RWPE2 (cell line): ENCODE results near the gene ARHGEF4.

Experiments
- ATAC-seq: fragments of 200-7000 bp; cut with Tn5 transposase; 3 replicates; pipeline ENCODE4 v1.9.1; 2021; ENCODE audit warnings: low read depth
- DNase-seq: peaks from one replicate; pipeline ENCODE4 v3.0.0-alpha.2; 2020; ENCODE audit warnings: low spot score
- H3K27ac ChIP-seq: fragments of 450-650 bp; 2 replicates; pipeline ENCODE4 v1.5.1; 2017; ENCODE audit warnings: mild to moderate bottlenecking; ENCODE audit not compliant: poor library complexity, severe bottlenecking
- H3K27me3 ChIP-seq: fragments of 250-450 bp; sonication (Bioruptor Pico); 2 replicates; pipeline ENCODE4 v1.5.1; 2021; ENCODE audit warnings: mild to moderate bottlenecking, moderate library complexity; ENCODE audit not compliant: insufficient read depth, poor library complexity, severe bottlenecking
- H3K36me3 ChIP-seq: fragments of 250-450 bp; sonication (Bioruptor Pico); 2 replicates; pipeline ENCODE4 v1.5.1; 2020; ENCODE audit warnings: low read depth, mild to moderate bottlenecking, moderate library complexity
- H3K4me1 ChIP-seq: fragments of 250-450 bp; sonication (Bioruptor Pico); 2 replicates; pipeline ENCODE4 v1.5.1; 2021; ENCODE audit warnings: mild to moderate bottlenecking, moderate library complexity; ENCODE audit not compliant: insufficient read depth, poor library complexity, severe bottlenecking
- H3K4me3 ChIP-seq: fragments of 250-450 bp; sonication (Bioruptor Pico); 2 replicates; pipeline ENCODE4 v1.5.1; 2021; ENCODE audit warnings: mild to moderate bottlenecking, moderate library complexity; ENCODE audit not compliant: severe bottlenecking
- H3K9me3 ChIP-seq: fragments of 250-450 bp; sonication (Bioruptor Pico); 2 replicates; pipeline ENCODE4 v1.5.1; 2021; ENCODE audit warnings: mild to moderate bottlenecking, moderate library complexity; ENCODE audit not compliant: severe bottlenecking
- TF ChIP-seq, protein P1 (sequence below): fragments of 450-650 bp; IDR thresholded peaks from one replicate; pipeline ENCODE4 v1.5.1; 2017; ENCODE audit warnings: mild to moderate bottlenecking, moderate library complexity; ENCODE audit not compliant: poor library complexity, severe bottlenecking

The ARHGEF4 gene

DNA sequence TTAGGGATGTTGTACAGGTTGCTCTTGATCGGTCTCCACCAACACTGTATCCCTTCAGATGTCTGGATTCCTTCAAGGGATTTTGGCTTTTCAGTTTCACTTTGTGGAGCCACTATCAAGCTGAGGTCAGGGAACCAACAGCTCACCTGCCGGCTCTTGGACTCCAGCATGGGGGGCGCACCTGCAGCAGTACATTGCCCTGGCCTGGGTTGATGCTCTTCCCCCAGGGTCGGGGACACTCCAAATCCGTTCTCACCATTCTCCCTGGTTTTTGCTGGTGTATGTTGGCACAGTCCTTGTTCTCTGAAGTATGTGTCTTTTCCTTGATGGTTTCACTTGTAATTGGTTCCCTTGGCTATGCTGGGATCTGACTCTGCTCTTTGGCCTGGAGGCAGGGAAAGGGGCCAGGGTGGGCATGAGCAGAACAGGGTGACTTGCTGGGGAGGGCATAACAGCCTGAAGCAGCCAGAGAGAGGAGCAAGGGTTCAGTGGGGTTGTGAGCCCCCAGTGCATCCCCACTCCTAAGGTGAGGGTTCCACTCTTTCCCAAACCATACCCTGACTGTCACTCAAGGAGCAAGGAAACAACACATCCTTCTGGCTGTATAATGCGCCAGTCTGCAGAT lies 5.1 kb downstream of the ARHGEF4 start:
- H3K36me3 ChIP-seq, result no peaks in the 10 kb centered on the region; the same call in 1 of the 2 replicates
- TF ChIP-seq, protein P1, sequence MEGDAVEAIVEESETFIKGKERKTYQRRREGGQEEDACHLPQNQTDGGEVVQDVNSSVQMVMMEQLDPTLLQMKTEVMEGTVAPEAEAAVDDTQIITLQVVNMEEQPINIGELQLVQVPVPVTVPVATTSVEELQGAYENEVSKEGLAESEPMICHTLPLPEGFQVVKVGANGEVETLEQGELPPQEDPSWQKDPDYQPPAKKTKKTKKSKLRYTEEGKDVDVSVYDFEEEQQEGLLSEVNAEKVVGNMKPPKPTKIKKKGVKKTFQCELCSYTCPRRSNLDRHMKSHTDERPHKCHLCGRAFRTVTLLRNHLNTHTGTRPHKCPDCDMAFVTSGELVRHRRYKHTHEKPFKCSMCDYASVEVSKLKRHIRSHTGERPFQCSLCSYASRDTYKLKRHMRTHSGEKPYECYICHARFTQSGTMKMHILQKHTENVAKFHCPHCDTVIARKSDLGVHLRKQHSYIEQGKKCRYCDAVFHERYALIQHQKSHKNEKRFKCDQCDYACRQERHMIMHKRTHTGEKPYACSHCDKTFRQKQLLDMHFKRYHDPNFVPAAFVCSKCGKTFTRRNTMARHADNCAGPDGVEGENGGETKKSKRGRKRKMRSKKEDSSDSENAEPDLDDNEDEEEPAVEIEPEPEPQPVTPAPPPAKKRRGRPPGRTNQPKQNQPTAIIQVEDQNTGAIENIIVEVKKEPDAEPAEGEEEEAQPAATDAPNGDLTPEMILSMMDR, result no peak
- peaks cover 17% of the 10 kb centered on the region for H3K4me1 ChIP-seq
- H3K27me3 ChIP-seq, result no peaks in the 10 kb centered on the region
- no peaks in the 10 kb centered on the region for H3K9me3 ChIP-seq
- no peak overlapping the region for H3K27ac ChIP-seq
- no peak overlapping the region for H3K4me3 ChIP-seq
- DNase-seq (peak; percentile 11), ATAC-seq (no peak)

DNA sequence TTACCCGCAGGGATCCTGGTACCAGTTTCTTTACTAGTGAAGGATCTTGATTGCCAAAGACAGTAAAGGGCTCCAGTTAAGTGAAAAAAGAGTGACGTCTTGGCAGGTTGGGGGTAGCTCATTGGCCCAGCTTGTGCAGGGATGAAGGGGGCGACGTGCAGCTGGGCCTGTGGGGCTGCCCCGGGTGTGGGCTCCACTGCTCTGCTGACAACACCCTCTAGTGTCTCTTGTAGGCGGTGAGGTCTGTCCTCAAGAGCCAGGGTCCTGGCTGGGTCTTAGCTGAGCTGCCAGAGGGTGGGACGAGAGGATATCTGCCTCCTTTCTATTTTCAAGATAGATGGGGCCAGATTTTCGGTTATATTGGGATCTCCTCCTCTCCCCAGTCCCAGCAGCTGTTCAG lies 6.1 kb downstream of the ARHGEF4 start:
- Histone ChIP-seq H3K4me1 (peaks cover 19% of the 10 kb centered on the region), H3K36me3 (no peaks in the 10 kb centered on the region; the same call in 1 of the 2 replicates), H3K27me3 (no peaks in the 10 kb centered on the region), H3K27ac (no peak overlapping the region), H3K4me3 (no peak overlapping the region), H3K9me3 (no peaks in the 10 kb centered on the region)
- no peak for ATAC-seq
- no peak for DNase-seq
- TF ChIP-seq, protein P1, result no peak

DNA sequence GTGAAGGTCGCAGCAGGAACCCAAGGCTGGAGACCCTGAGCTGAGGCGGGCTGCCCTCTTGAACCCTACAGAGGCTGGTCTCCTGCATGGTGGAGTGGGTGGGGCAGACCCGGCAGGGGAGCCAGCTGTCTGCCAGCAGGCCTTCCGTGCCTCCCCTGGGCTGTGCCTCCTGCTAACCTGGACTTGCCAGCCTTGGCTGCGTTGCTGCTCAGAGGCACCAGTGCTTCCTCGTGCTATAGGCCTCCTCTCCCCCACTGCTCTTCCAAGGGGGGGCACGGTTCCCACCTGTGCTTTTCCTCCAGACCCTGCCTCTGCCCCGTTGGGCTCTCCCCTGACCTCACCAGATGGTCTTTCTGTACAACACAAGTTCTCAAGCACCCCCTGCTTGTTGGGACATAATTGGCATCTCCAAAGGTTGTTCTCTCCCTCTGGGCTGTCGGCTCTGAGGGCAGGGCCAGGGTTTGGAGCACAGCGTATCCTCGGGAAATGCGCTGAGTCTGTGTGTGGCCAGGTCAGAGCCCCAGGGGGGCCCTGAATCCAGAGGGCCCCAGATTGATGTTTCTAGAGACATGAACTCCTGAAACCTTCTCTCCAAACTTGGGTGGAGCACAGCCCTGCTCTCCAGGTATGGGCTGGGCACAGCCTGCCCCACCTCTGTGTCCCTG lies 6.7 kb downstream of the ARHGEF4 start:
- no peaks in the 10 kb centered on the region for H3K27me3 ChIP-seq
- H3K9me3 ChIP-seq, result no peaks in the 10 kb centered on the region
- no peak overlapping the region for H3K4me3 ChIP-seq
- TF ChIP-seq, protein P1, result no peak
- DNase-seq, result no peak
- H3K27ac ChIP-seq, result no peak overlapping the region
- no peak for ATAC-seq
- no peaks in the 10 kb centered on the region; the same call in 1 of the 2 replicates for H3K36me3 ChIP-seq
- peaks cover 19% of the 10 kb centered on the region for H3K4me1 ChIP-seq

DNA sequence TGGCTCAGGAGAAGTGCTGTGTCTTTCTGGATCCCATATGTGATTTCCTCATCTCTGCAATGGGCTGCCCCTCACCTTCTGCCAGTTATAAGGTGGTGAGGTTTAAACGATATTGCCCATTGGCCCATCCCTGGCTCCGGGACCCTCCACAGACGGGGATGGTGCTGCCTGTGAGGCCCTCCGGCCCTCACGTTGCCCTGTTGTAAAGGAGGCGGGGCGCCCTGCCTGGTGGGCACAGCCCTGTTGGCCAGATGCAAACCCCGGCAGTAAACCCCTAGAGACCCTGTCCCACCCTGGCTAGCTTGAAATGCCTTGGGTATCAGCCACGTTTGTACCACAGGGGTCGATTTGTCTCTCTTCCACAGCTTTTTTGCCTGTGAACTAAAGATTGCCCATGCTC lies 7.4 kb downstream of the ARHGEF4 start:
- Histone ChIP-seq H3K27me3 (no peaks in the 10 kb centered on the region), H3K9me3 (no peaks in the 10 kb centered on the region), H3K4me1 (peaks cover 19% of the 10 kb centered on the region), H3K4me3 (no peak overlapping the region), H3K36me3 (no peaks in the 10 kb centered on the region; the same call in 1 of the 2 replicates), H3K27ac (no peak overlapping the region)
- ATAC-seq, result no peak
- TF ChIP-seq, protein P1, result no peak
- no peak for DNase-seq

DNA sequence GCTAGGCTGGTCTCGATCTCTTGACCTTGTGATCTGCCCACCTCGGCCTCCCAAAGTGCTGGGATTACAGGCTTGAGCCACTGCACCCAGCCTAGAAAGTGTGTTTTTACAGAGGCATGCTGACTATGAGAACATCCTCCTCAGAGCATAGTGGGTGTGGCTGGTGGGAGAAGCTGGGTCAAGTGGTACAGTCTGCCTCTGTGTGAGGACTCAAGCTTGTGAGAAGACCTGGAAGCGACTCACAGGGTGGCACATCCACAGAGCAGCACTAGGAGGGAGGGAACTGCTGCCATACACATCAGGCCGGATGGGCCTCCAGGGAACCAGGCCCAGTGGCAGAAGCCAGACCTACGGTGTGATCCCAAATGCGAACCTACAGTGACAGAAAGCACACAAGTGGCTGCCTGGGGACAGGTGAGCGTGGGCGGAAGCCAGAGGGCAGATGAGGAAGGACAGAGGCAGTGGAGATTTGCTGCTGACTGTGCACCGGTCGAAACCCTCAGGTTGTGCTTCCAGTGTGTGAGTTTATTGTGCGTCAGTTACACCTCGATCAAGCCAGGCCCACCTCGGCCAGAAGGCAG lies 8.9 kb downstream of the ARHGEF4 start:
- H3K27me3 ChIP-seq, result no peaks in the 10 kb centered on the region
- TF ChIP-seq, protein P1, result no peak

More for the DNA sequence above, 8.9 kb downstream of the ARHGEF4 start:
- no peak for DNase-seq
- Histone ChIP-seq H3K27ac (peak overlapping the region; percentile 44), H3K36me3 (no peaks in the 10 kb centered on the region), H3K4me3 (no peak overlapping the region), H3K9me3 (no peaks in the 10 kb centered on the region), H3K4me1 (peaks cover 19% of the 10 kb centered on the region)
- ATAC-seq, result peak; percentile 64
